HG03460 (cell line): ENCODE data around the gene ATXN2.

Source experiments
- ATAC-seq: cut with Tn5 transposase; IDR thresholded peaks from one replicate; pipeline ENCODE4 v1.9.1; 2021; ENCODE audit not compliant: unreplicated experiment

ATXN2 gene

GRCh38 chr12:111418594-111418880, 180.6 kb downstream of the ATXN2 start:
- ATAC-seq: no peak

- ATAC-seq: no peak
Measured at GRCh38 chr12:111417784-111418593, 181.1 kb downstream of the ATXN2 start.

GRCh38 chr12:111417290-111417689, 181.8 kb downstream of the ATXN2 start:
- no peak for ATAC-seq

- no peak for ATAC-seq
Measured at GRCh38 chr12:111414711-111415252, 184.3 kb downstream of the ATXN2 start.

- no peak for ATAC-seq
Measured at GRCh38 chr12:111413442-111414086, 185.6 kb downstream of the ATXN2 start.

GRCh38 chr12:111412830-111413441, 186.2 kb downstream of the ATXN2 start:
- no peak for ATAC-seq

GRCh38 chr12:111412007-111412829, 186.9 kb downstream of the ATXN2 start:
- no peak for ATAC-seq

GRCh38 chr12:111411185-111411764, 187.8 kb downstream of the ATXN2 start:
- ATAC-seq: no peak

GRCh38 chr12:111410431-111411184, 188.5 kb downstream of the ATXN2 start:
- no peak for ATAC-seq

- ATAC-seq: no peak
Measured at GRCh38 chr12:111409780-111410430, 189.2 kb downstream of the ATXN2 start.

- no peak for ATAC-seq
Measured at GRCh38 chr12:111409403-111409779, 189.7 kb downstream of the ATXN2 start.

GRCh38 chr12:111408686-111409402, 190.3 kb downstream of the ATXN2 start:
- no peak for ATAC-seq

GRCh38 chr12:111408116-111408440, 191.0 kb downstream of the ATXN2 start:
- ATAC-seq: no peak

GRCh38 chr12:111407377-111408115, 191.6 kb downstream of the ATXN2 start:
- ATAC-seq: no peak

- ATAC-seq: no peak
Measured at GRCh38 chr12:111406474-111407376, 192.4 kb downstream of the ATXN2 start.

GRCh38 chr12:111405859-111406473, 193.1 kb downstream of the ATXN2 start, which contains the start of gene SH2B3:
TSS of gene SH2B3 (plus strand) at chr12:111405923. CDS start at chr12:111418146, 12,223 bp downstream.
- peak; percentile 1 for ATAC-seq
